HG02852 (cell line): ENCODE data around the gene NECTIN1.

Experiments used
- ATAC-seq: cut with Tn5 transposase; IDR thresholded peaks from one replicate; pipeline ENCODE4 v1.9.1; 2021; ENCODE audit warnings: mild to moderate bottlenecking, moderate library complexity; ENCODE audit not compliant: unreplicated experiment

NECTIN1 gene

GRCh38 chr11:119734788-119735187 is 5.8 kb upstream of the NECTIN1 start:
- no peak for ATAC-seq

GRCh38 chr11:119730789-119731386 is 1.9 kb upstream of the NECTIN1 start:
- ATAC-seq = no peak

GRCh38 chr11:119729951-119730613 is 1.1 kb upstream of the NECTIN1 start:
- no peak for ATAC-seq

- ATAC-seq = peak; percentile 22
Observed at GRCh38 chr11:119729581-119729927, 554 bp upstream of the NECTIN1 start.

GRCh38 chr11:119728211-119728626 is 781 bp downstream of the NECTIN1 start:
- peak; percentile 1 for ATAC-seq

- no peak for ATAC-seq
Observed at GRCh38 chr11:119727523-119728151, 1.4 kb downstream of the NECTIN1 start.

GRCh38 chr11:119726585-119727522 is 2.1 kb downstream of the NECTIN1 start:
- no peak for ATAC-seq

- no peak for ATAC-seq
Observed at GRCh38 chr11:119726150-119726553, 2.8 kb downstream of the NECTIN1 start.

GRCh38 chr11:119724956-119725355 is 4.0 kb downstream of the NECTIN1 start:
- no peak for ATAC-seq

GRCh38 chr11:119723952-119724325 is 5.1 kb downstream of the NECTIN1 start:
- ATAC-seq = no peak

- ATAC-seq = no peak
Observed at GRCh38 chr11:119723243-119723951, 5.6 kb downstream of the NECTIN1 start.

GRCh38 chr11:119722281-119722794 is 6.7 kb downstream of the NECTIN1 start:
- ATAC-seq = no peak

- ATAC-seq = no peak
Observed at GRCh38 chr11:119721129-119722120, 7.6 kb downstream of the NECTIN1 start.

GRCh38 chr11:119720311-119720913 is 8.6 kb downstream of the NECTIN1 start:
- no peak for ATAC-seq

- ATAC-seq = no peak
Observed at GRCh38 chr11:119717839-119718534, 11.0 kb downstream of the NECTIN1 start.

GRCh38 chr11:119716582-119717498 is 12.2 kb downstream of the NECTIN1 start:
- no peak for ATAC-seq

- no peak for ATAC-seq
Observed at GRCh38 chr11:119714590-119714989, 14.4 kb downstream of the NECTIN1 start.
